ENCODE data around the gene POU3F1.

Gene POU3F1

GRCh38 chr1:38027201-38028104 lies 19.1 kb downstream of the POU3F1 start:
- Histone ChIP-seq H3K27ac (ENCODE audit: low read depth, low read length) (no peak overlapping the region), H3K36me3 (ENCODE audit: control insufficient read depth, low read length) (peaks cover 34% of the 10 kb centered on the region), H3K79me2 (ENCODE audit: control insufficient read depth, low read length) (no peaks in the 10 kb centered on the region)

GRCh38 chr1:38026592-38027200 lies 19.9 kb downstream of the POU3F1 start:
- no peaks in the 10 kb centered on the region for H3K79me2 ChIP-seq (ENCODE audit: control insufficient read depth, low read length)
- TF ChIP-seq EZH2phosphoT487 (IDR thresholded peaks at IDR 0.05; ENCODE audit: borderline replicate concordance, low read length): no peak
- TF ChIP-seq, protein P1, sequence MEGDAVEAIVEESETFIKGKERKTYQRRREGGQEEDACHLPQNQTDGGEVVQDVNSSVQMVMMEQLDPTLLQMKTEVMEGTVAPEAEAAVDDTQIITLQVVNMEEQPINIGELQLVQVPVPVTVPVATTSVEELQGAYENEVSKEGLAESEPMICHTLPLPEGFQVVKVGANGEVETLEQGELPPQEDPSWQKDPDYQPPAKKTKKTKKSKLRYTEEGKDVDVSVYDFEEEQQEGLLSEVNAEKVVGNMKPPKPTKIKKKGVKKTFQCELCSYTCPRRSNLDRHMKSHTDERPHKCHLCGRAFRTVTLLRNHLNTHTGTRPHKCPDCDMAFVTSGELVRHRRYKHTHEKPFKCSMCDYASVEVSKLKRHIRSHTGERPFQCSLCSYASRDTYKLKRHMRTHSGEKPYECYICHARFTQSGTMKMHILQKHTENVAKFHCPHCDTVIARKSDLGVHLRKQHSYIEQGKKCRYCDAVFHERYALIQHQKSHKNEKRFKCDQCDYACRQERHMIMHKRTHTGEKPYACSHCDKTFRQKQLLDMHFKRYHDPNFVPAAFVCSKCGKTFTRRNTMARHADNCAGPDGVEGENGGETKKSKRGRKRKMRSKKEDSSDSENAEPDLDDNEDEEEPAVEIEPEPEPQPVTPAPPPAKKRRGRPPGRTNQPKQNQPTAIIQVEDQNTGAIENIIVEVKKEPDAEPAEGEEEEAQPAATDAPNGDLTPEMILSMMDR (IDR thresholded peaks at IDR 0.05; ENCODE audit: low read depth, low read length, poor library complexity, severe bottlenecking): peak; percentile 48
- no peaks in the 10 kb centered on the region for H4K20me1 ChIP-seq (ENCODE audit: control insufficient read depth, insufficient read depth, low read depth, low read length)
- peaks cover 13% of the 10 kb centered on the region; the same call in 1 of the 2 replicates for H3K27me3 ChIP-seq (ENCODE audit: control insufficient read depth, low read length)
- H3K9me2 ChIP-seq (replicated peaks; ENCODE audit: control insufficient read depth, low read length): no peaks in the 10 kb centered on the region
- H3F3A ChIP-seq (ENCODE audit: control insufficient read depth, insufficient read depth): no peaks in the 10 kb centered on the region; the same call in 1 of the 2 replicates
- no peak overlapping the region for H3K27ac ChIP-seq (ENCODE audit: low read depth, low read length)
- no peak overlapping the region for H3K4me2 ChIP-seq (ENCODE audit: low read length)
- peaks cover 8% of the 10 kb centered on the region for H3K4me1 ChIP-seq (ENCODE audit: control insufficient read depth, low read length)
- H3K36me3 ChIP-seq (ENCODE audit: control insufficient read depth, low read length): peaks cover 39% of the 10 kb centered on the region
- no peak overlapping the region for H3K4me3 ChIP-seq (ENCODE audit: low read length)
- no peaks in the 10 kb centered on the region for H3K9me3 ChIP-seq (ENCODE audit: control insufficient read depth, insufficient read depth, low read length)

More at GRCh38 chr1:38027201-38028104, 19.1 kb downstream of the POU3F1 start:
- no peaks in the 10 kb centered on the region; the same call in 1 of the 2 replicates for H3F3A ChIP-seq (ENCODE audit: control insufficient read depth, insufficient read depth)
- no peaks in the 10 kb centered on the region for H4K20me1 ChIP-seq (ENCODE audit: control insufficient read depth, insufficient read depth, low read depth, low read length)
- H3K27me3 ChIP-seq (ENCODE audit: control insufficient read depth, low read length): peaks cover 13% of the 10 kb centered on the region; the same call in 1 of the 2 replicates
- H3K4me3 ChIP-seq (ENCODE audit: low read length): no peak overlapping the region
- peaks cover 8% of the 10 kb centered on the region for H3K4me1 ChIP-seq (ENCODE audit: control insufficient read depth, low read length)
- H3K9me3 ChIP-seq (ENCODE audit: control insufficient read depth, insufficient read depth, low read length): no peaks in the 10 kb centered on the region
- H3K9me2 ChIP-seq (replicated peaks; ENCODE audit: control insufficient read depth, low read length): no peaks in the 10 kb centered on the region
- H3K4me2 ChIP-seq (ENCODE audit: low read length): no peak overlapping the region
- TF ChIP-seq, protein P1 (IDR thresholded peaks at IDR 0.05; ENCODE audit: low read depth, low read length, poor library complexity, severe bottlenecking): no peak
- TF ChIP-seq EZH2phosphoT487 (IDR thresholded peaks at IDR 0.05; ENCODE audit: borderline replicate concordance, low read length): no peak

DNA sequence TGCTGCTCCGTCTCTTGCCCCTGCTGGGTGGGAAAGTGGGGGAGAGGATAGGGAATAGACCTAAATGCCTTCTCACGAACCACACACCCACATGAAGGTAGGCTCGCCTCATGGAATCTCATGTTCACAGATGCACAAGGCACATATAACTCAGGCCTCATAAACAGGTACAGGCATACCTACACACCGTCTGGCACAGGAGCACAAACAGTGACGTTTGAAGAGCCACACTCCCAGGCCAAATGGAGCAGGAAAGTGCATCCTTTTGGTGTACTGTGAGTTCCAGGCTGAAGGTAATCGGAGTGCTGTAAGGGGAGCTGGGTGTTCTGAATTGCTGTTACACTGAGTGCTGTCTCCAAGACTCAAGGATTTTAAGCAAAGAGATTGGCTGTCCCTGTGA lies 20.9 kb downstream of the POU3F1 start:
- no peaks in the 10 kb centered on the region for H4K20me1 ChIP-seq (ENCODE audit: control insufficient read depth, insufficient read depth, low read depth, low read length)
- H3K27me3 ChIP-seq (ENCODE audit: control insufficient read depth, low read length): 0 out of 2 replicates have a peak, but pooled peaks cover 6% of the 10 kb centered on the region
- H3K4me1 ChIP-seq (ENCODE audit: control insufficient read depth, low read length): peaks cover 8% of the 10 kb centered on the region
- no peak overlapping the region for H3K4me3 ChIP-seq (ENCODE audit: low read length)
- no peak overlapping the region for H3K27ac ChIP-seq (ENCODE audit: low read depth, low read length)
- TF ChIP-seq EZH2phosphoT487 (IDR thresholded peaks at IDR 0.05; ENCODE audit: borderline replicate concordance, low read length): no peak
- no peak overlapping the region for H3K4me2 ChIP-seq (ENCODE audit: low read length)
- no peaks in the 10 kb centered on the region for H3K9me3 ChIP-seq (ENCODE audit: control insufficient read depth, insufficient read depth, low read length)
- no peaks in the 10 kb centered on the region; the same call in 1 of the 2 replicates for H3F3A ChIP-seq (ENCODE audit: control insufficient read depth, insufficient read depth)
- no peaks in the 10 kb centered on the region for H3K9me2 ChIP-seq (replicated peaks; ENCODE audit: control insufficient read depth, low read length)
- H3K36me3 ChIP-seq (ENCODE audit: control insufficient read depth, low read length): peaks cover 48% of the 10 kb centered on the region
- no peaks in the 10 kb centered on the region for H3K79me2 ChIP-seq (ENCODE audit: control insufficient read depth, low read length)
